K562 (cell line): ENCODE results near the gene GALE. TPM values are rescaled to one million over a fixed set of nuclear protein-coding genes. Genes with fewer than 3 reads are reported as not detected.

Experiments
- FOSL1 ChIP-seq: fragments of 200-800 bp; sonication (Bioruptor generic); conservative IDR thresholded peaks from 2 replicates; pipeline ENCODE4 v1.6.1; 2016; ENCODE audit warnings: missing genetic modification characterization, missing compliant biosample characterization
- GABPA ChIP-seq: fragments of 200-800 bp; sonication (Bioruptor generic); conservative IDR thresholded peaks from 2 replicates; pipeline ENCODE4 v1.6.1; 2016; ENCODE audit warnings: low read depth, missing genetic modification characterization, missing compliant biosample characterization
- HLTF ChIP-seq: fragments of 450-650 bp; IDR thresholded peaks from 2 replicates; pipeline ENCODE4 v1.6.1; 2016
- HNRNPH1 ChIP-seq: fragments of 200-400 bp; formaldehyde crosslinking; optimal IDR thresholded peaks from 2 replicates; pipeline ENCODE3; 2017; ENCODE audit warnings: low read depth, mild to moderate bottlenecking, low read length, moderate library complexity
- NR3C1 ChIP-seq: sonication (generic); formaldehyde crosslinking; IDR thresholded peaks from 2 replicates; pipeline ENCODE4 v1.8.1; 2022; ENCODE audit warnings: missing genetic modification reagents
- RBM17 ChIP-seq: fragments of 200-400 bp; formaldehyde crosslinking; IDR thresholded peaks from 2 replicates; pipeline ENCODE4 v1.6.1; 2017; ENCODE audit warnings: low read depth, mild to moderate bottlenecking, low read length, borderline replicate concordance
- SMAD2 ChIP-seq: fragments of 150-350 bp; IDR thresholded peaks from 2 replicates; pipeline ENCODE4 v1.6.1; 2014; ENCODE audit warnings: low read depth, mild to moderate bottlenecking, low read length
- ZNF12 ChIP-seq: sonication (generic); formaldehyde crosslinking; IDR thresholded peaks from 2 replicates; pipeline ENCODE4 v1.4.0; 2020; ENCODE audit warnings: mild to moderate bottlenecking, missing genetic modification reagents
- ZNF316 ChIP-seq: fragments of 450-650 bp; IDR thresholded peaks from 2 replicates; pipeline ENCODE4 v1.6.1; 2016
- polyA plus RNA-seq, 8 experiments: library from polyadenylated mRNA; depleted of rRNA in 4 of 8; stranded (reverse) in 5 of 8; unstranded in 3 of 8; fragments of >200 nt; fragmentation: Nextera tagmentation in 2 of 8; fragmentation: Illumina TruSeq in 1 of 8; extraction: Ambion mirVana in 2 of 8; extraction: Trizol in 1 of 8; gene quantifications; 2 replicates each; pipeline versions ENCODE4 v1.2.1 to v1.2.3, GENCODE V29; 2011 to 2014; ENCODE audit warnings: inconsistent platforms in 1 of 8, missing spikeins in 1 of 8
- total RNA-seq, 7 experiments: library from RNA; depleted of rRNA in 6 of 7; stranded (reverse); fragments of >200 nt in 6 of 7; fragmentation: Illumina TruSeq in 2 of 7; extraction: Trizol in 2 of 7; gene quantifications; 2 replicates each; pipeline versions ENCODE4 v1.2.1 to v1.2.3, GENCODE V29; 2011 to 2021; ENCODE audit warnings: low replicate concordance in 1 of 7
- TF ChIP-seq, protein P1 (sequence below), 2 experiments: fragments of 450-650 bp; formaldehyde crosslinking in 1 of 2; IDR thresholded peaks; 2 replicates each; pipeline versions ENCODE4 v1.4.0 to v1.6.1; 2014 to 2020; ENCODE audit warnings: mild to moderate bottlenecking in 2 of 2, borderline replicate concordance in 1 of 2, low read depth in 1 of 2
- TF ChIP-seq, protein P2 (sequence below): IDR thresholded peaks from 2 replicates; pipeline ENCODE4 v1.6.1; 2016; ENCODE audit warnings: missing genetic modification characterization, missing compliant biosample characterization
- TF ChIP-seq, protein P3 (sequence below): sonication (generic); formaldehyde crosslinking; IDR thresholded peaks from 2 replicates; pipeline ENCODE4 v1.8.0; 2023; ENCODE audit warnings: missing genetic modification reagents, mild to moderate bottlenecking, borderline replicate concordance

Gene GALE
- total and polyA plus RNA-seq, 9 of the 15 experiments (the other 6 are each of a cell fraction or from before 2014, with no cell fraction given): 8.4 to 139 (median 88.3) TPM

DNA sequence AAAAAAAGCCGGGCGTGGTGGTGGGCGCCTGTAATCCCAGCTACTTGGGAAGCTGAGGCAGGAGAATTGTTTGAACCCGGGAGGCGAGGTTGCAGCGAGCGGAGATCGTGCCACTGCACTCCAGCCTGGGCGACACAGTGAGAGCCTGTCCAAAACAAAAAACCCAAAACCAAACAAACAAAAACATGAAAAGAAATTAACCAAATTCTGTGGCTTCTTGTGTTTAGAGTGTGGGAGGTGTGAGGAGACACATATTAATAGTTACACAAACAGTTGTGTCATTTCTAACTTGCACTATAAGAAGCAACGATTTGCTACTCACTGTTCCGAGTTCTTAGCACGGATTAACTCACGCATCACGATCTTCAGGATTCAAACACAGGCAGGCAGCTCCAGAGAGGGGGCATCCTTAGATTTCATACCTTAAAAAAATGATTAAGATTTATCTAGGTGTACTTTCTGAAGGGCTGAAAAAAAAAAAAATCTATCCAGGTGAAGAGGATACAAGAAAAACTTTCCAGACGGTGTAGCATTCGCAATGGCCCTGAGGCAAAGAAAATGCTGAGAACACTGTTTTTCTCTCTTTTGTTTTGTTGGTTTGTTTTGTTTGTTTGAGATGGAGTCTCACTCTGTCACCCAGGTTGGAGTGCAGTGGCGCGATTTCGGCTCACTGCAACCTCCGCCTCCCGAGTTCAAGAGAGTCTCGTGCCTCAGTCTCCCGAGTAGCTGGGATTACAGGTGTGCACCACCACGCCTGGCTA lies 25.4 kb upstream of the GALE start (continued):
- TF ChIP-seq, protein P1, sequence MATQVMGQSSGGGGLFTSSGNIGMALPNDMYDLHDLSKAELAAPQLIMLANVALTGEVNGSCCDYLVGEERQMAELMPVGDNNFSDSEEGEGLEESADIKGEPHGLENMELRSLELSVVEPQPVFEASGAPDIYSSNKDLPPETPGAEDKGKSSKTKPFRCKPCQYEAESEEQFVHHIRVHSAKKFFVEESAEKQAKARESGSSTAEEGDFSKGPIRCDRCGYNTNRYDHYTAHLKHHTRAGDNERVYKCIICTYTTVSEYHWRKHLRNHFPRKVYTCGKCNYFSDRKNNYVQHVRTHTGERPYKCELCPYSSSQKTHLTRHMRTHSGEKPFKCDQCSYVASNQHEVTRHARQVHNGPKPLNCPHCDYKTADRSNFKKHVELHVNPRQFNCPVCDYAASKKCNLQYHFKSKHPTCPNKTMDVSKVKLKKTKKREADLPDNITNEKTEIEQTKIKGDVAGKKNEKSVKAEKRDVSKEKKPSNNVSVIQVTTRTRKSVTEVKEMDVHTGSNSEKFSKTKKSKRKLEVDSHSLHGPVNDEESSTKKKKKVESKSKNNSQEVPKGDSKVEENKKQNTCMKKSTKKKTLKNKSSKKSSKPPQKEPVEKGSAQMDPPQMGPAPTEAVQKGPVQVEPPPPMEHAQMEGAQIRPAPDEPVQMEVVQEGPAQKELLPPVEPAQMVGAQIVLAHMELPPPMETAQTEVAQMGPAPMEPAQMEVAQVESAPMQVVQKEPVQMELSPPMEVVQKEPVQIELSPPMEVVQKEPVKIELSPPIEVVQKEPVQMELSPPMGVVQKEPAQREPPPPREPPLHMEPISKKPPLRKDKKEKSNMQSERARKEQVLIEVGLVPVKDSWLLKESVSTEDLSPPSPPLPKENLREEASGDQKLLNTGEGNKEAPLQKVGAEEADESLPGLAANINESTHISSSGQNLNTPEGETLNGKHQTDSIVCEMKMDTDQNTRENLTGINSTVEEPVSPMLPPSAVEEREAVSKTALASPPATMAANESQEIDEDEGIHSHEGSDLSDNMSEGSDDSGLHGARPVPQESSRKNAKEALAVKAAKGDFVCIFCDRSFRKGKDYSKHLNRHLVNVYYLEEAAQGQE (IDR thresholded peaks at IDR 0.05; ENCODE audit: borderline replicate concordance): no peak
- TF ChIP-seq, protein P1 (CRISPR knock-in tag; IDR thresholded peaks at IDR 0.05; ENCODE audit: low read depth): no peak
- TF ChIP-seq, protein P2, sequence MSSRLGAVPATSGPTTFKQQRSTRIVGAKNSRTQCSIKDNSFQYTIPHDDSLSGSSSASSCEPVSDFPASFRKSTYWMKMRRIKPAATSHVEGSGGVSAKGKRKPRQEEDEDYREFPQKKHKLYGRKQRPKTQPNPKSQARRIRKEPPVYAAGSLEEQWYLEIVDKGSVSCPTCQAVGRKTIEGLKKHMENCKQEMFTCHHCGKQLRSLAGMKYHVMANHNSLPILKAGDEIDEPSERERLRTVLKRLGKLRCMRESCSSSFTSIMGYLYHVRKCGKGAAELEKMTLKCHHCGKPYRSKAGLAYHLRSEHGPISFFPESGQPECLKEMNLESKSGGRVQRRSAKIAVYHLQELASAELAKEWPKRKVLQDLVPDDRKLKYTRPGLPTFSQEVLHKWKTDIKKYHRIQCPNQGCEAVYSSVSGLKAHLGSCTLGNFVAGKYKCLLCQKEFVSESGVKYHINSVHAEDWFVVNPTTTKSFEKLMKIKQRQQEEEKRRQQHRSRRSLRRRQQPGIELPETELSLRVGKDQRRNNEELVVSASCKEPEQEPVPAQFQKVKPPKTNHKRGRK: no peak
- TF ChIP-seq FOSL1 (tag) (no peak), GABPA (0 out of 2 replicates have a peak, but pooled peaks have one; percentile 5), ZNF12 (no peak), NR3C1 (no peak), HNRNPH1 (no peak), RBM17 (no peak), HLTF (peak; percentile 68; the same call in 1 of the 2 replicates), ZNF316 (peak; percentile 85), SMAD2 (no peak)
- TF ChIP-seq, protein P3, sequence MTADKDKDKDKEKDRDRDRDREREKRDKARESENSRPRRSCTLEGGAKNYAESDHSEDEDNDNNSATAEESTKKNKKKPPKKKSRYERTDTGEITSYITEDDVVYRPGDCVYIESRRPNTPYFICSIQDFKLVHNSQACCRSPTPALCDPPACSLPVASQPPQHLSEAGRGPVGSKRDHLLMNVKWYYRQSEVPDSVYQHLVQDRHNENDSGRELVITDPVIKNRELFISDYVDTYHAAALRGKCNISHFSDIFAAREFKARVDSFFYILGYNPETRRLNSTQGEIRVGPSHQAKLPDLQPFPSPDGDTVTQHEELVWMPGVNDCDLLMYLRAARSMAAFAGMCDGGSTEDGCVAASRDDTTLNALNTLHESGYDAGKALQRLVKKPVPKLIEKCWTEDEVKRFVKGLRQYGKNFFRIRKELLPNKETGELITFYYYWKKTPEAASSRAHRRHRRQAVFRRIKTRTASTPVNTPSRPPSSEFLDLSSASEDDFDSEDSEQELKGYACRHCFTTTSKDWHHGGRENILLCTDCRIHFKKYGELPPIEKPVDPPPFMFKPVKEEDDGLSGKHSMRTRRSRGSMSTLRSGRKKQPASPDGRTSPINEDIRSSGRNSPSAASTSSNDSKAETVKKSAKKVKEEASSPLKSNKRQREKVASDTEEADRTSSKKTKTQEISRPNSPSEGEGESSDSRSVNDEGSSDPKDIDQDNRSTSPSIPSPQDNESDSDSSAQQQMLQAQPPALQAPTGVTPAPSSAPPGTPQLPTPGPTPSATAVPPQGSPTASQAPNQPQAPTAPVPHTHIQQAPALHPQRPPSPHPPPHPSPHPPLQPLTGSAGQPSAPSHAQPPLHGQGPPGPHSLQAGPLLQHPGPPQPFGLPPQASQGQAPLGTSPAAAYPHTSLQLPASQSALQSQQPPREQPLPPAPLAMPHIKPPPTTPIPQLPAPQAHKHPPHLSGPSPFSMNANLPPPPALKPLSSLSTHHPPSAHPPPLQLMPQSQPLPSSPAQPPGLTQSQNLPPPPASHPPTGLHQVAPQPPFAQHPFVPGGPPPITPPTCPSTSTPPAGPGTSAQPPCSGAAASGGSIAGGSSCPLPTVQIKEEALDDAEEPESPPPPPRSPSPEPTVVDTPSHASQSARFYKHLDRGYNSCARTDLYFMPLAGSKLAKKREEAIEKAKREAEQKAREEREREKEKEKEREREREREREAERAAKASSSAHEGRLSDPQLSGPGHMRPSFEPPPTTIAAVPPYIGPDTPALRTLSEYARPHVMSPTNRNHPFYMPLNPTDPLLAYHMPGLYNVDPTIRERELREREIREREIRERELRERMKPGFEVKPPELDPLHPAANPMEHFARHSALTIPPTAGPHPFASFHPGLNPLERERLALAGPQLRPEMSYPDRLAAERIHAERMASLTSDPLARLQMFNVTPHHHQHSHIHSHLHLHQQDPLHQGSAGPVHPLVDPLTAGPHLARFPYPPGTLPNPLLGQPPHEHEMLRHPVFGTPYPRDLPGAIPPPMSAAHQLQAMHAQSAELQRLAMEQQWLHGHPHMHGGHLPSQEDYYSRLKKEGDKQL (CRISPR knock-in tag): no peak
